Mesenchymal stem cell (in vitro differentiated cells and primary cell): Measurements from ENCODE around the gene HYDIN.
A peak's percentile ranks its signal among the peaks of the same experiment; 100 is the strongest.

Experiments
- DNase-seq: peaks from one replicate; pipeline ENCODE4 v3.0.0-alpha.2; 2013
- H2AFZ ChIP-seq: one replicate; pipeline ENCODE4 v1.6.1; 2013; ENCODE audit warnings: low read depth, mild to moderate bottlenecking, control low read depth, inconsistent platforms, low read length, moderate library complexity
- H2AK5ac ChIP-seq: 2 replicates; pipeline ENCODE4 v1.6.1; 2013; ENCODE audit warnings: low read length, moderate library complexity, mild to moderate bottlenecking, inconsistent platforms; ENCODE audit not compliant: severe bottlenecking
- H2BK120ac ChIP-seq: one replicate; pipeline ENCODE4 v1.6.1; 2013; ENCODE audit warnings: low read depth, mild to moderate bottlenecking, inconsistent platforms, low read length, moderate library complexity
- H2BK12ac ChIP-seq, 2 experiments: one replicate each; pipeline ENCODE4 v1.6.1; 2013; ENCODE audit warnings: inconsistent platforms in 2 of 2, low read length in 2 of 2, mild to moderate bottlenecking in 2 of 2, moderate library complexity in 2 of 2, control low read depth in 1 of 2
- H2BK15ac ChIP-seq: one replicate; pipeline ENCODE4 v1.6.1; 2013; ENCODE audit warnings: mild to moderate bottlenecking, low read depth, inconsistent platforms; ENCODE audit not compliant: poor library complexity, severe bottlenecking
- H2BK5ac ChIP-seq: 2 replicates; pipeline ENCODE4 v1.6.1; 2013; ENCODE audit warnings: low read depth, mild to moderate bottlenecking, low read length, control low read depth, inconsistent platforms; ENCODE audit not compliant: poor library complexity, severe bottlenecking
- H3K14ac ChIP-seq, 2 experiments: one replicate each; pipeline ENCODE4 v1.6.1; 2013; ENCODE audit warnings: inconsistent platforms in 2 of 2, low read length in 2 of 2, control low read depth in 1 of 2, mild to moderate bottlenecking in 1 of 2, moderate library complexity in 1 of 2
- H3K18ac ChIP-seq, 2 experiments: one replicate each; pipeline ENCODE4 v1.6.1; 2013; ENCODE audit warnings: inconsistent platforms in 2 of 2, low read length in 2 of 2, control low read depth in 1 of 2, low read depth in 1 of 2, mild to moderate bottlenecking in 1 of 2
- H3K23ac ChIP-seq, 2 experiments: one replicate each; pipeline ENCODE4 v1.6.1; 2013; ENCODE audit warnings: inconsistent platforms in 2 of 2, low read length in 2 of 2, mild to moderate bottlenecking in 2 of 2, moderate library complexity in 2 of 2, control low read depth in 1 of 2
- H3K27ac ChIP-seq: 2 replicates; pipeline ENCODE4 v1.5.1; 2013; ENCODE audit warnings: mild to moderate bottlenecking, moderate library complexity, low read length, control low read depth, inconsistent platforms; ENCODE audit not compliant: poor library complexity, severe bottlenecking
- H3K27me3 ChIP-seq, 2 experiments: 2 replicates each; pipeline versions ENCODE4 v1.6.1 to v1.7.0; 2013; ENCODE audit warnings: low read length in 2 of 2, mild to moderate bottlenecking in 2 of 2, moderate library complexity in 2 of 2, control low read depth in 1 of 2, inconsistent platforms in 1 of 2; ENCODE audit not compliant: control insufficient read depth in 1 of 2, insufficient read depth in 1 of 2
- H3K36me3 ChIP-seq, 2 experiments: 2 replicates each; pipeline versions ENCODE4 v1.6.1 to v1.7.0; 2013; ENCODE audit warnings: low read length in 2 of 2, control low read depth in 1 of 2, inconsistent platforms in 1 of 2, low read depth in 1 of 2, mild to moderate bottlenecking in 1 of 2; ENCODE audit not compliant: insufficient read depth in 2 of 2, control insufficient read depth in 1 of 2
- H3K4ac ChIP-seq, 2 experiments: one replicate each; pipeline ENCODE4 v1.6.1; 2013; ENCODE audit warnings: inconsistent platforms in 2 of 2, low read length in 2 of 2, mild to moderate bottlenecking in 2 of 2, moderate library complexity in 2 of 2, control low read depth in 1 of 2, low read depth in 1 of 2
- H3K4me1 ChIP-seq: 2 replicates; pipeline ENCODE4 v1.6.1; 2013; ENCODE audit warnings: low read depth, low read length, control low read depth; ENCODE audit not compliant: control insufficient read depth, insufficient read depth
- H3K4me2 ChIP-seq: 2 replicates; pipeline ENCODE4 v1.6.1; 2013; ENCODE audit warnings: low read length, mild to moderate bottlenecking, inconsistent platforms; ENCODE audit not compliant: poor library complexity, severe bottlenecking
- H3K4me3 ChIP-seq, 2 experiments: 2 replicates each; pipeline versions ENCODE4 v1.5.1 to v1.7.0; 2013; ENCODE audit warnings: low read length in 2 of 2, mild to moderate bottlenecking in 2 of 2, control low read depth in 1 of 2, low read depth in 1 of 2; ENCODE audit not compliant: insufficient read depth in 1 of 2
- H3K79me1 ChIP-seq: replicated peaks from 2 replicates; pipeline ENCODE4 v1.6.1; 2013; ENCODE audit warnings: mild to moderate bottlenecking, control low read depth, low read length, inconsistent platforms; ENCODE audit not compliant: poor library complexity, severe bottlenecking
- H3K9ac ChIP-seq: 2 replicates; pipeline ENCODE4 v1.7.0; 2013; ENCODE audit warnings: mild to moderate bottlenecking, low read length, moderate library complexity
- H3K9me3 ChIP-seq: 2 replicates; pipeline ENCODE4 v1.7.0; 2013; ENCODE audit warnings: mild to moderate bottlenecking, low read length; ENCODE audit not compliant: control insufficient read depth
- H4K8ac ChIP-seq: one replicate; pipeline ENCODE4 v1.6.1; 2013; ENCODE audit warnings: inconsistent platforms, mild to moderate bottlenecking, low read length, moderate library complexity
- H4K91ac ChIP-seq: one replicate; pipeline ENCODE4 v1.6.1; 2013; ENCODE audit warnings: mild to moderate bottlenecking, low read length, inconsistent platforms
- WGBS: methylation state at CpG from one replicate; pipeline ENCODE4 v1.1.7; 2013; ENCODE audit warnings: mixed read lengths; 5-methylcytosine and 5-hydroxymethylcytosine counted together

HYDIN gene

GRCh38 chr16:70784692-70785555, 445.6 kb downstream of the HYDIN start:
- Histone ChIP-seq H2BK15ac (no peak overlapping the region), H3K14ac (no peak overlapping the region), H3K18ac (no peak overlapping the region), H4K91ac (no peak overlapping the region), H4K8ac (no peak overlapping the region), H3K79me1 (peaks cover 33% of the 10 kb centered on the region), H3K4me2 (no peak overlapping the region), H2BK120ac (no peak overlapping the region), H2BK12ac (no peak overlapping the region), H3K27me3 (no peaks in the 10 kb centered on the region), H2AK5ac (no peak overlapping the region), H3K27ac (no peak overlapping the region), H3K4me3 (no peak overlapping the region), H3K9me3 (no peaks in the 10 kb centered on the region), H3K9ac (no peak overlapping the region), H2AFZ (no peak overlapping the region), H3K4me1 (peaks cover 14% of the 10 kb centered on the region), H3K4ac (no peak overlapping the region), H3K23ac (no peak overlapping the region), H2BK5ac (no peak overlapping the region), H3K36me3 (peaks cover 68% of the 10 kb centered on the region in 2 experiments)
- DNase-seq, result no peak
- WGBS, result 99% methylated on average over 20 of the region's 21 CpGs

- Histone ChIP-seq H3K4ac (no peak overlapping the region), H3K18ac (no peak overlapping the region), H2BK15ac (no peak overlapping the region), H3K27me3 (no peaks in the 10 kb centered on the region), H4K8ac (no peak overlapping the region), H3K36me3 (peaks cover 71 to 82% of the 10 kb centered on the region in 2 experiments), H3K14ac (no peak overlapping the region), H3K27ac (no peak overlapping the region), H2BK5ac (no peak overlapping the region), H2AFZ (no peak overlapping the region), H3K4me2 (no peak overlapping the region), H3K79me1 (peaks cover 25% of the 10 kb centered on the region), H3K9ac (no peak overlapping the region), H4K91ac (no peak overlapping the region), H2BK120ac (no peak overlapping the region), H2BK12ac (no peak overlapping the region), H3K23ac (no peak overlapping the region), H3K9me3 (no peaks in the 10 kb centered on the region), H3K4me3 (peak overlapping the region in 1 of 2 experiments; percentile 2), H2AK5ac (no peak overlapping the region), H3K4me1 (peaks cover 1% of the 10 kb centered on the region)
- 99% methylated on average over 3 of the region's 3 CpGs for WGBS
- no peak for DNase-seq
Observed at GRCh38 chr16:70782237-70782636, 448.3 kb downstream of the HYDIN start.

GRCh38 chr16:70781800-70782199, 448.7 kb downstream of the HYDIN start:
- WGBS, result 96% methylated on average over 14 of the region's 14 CpGs
- no peak overlapping the region for H3K18ac ChIP-seq
- no peak overlapping the region for H3K4me3 ChIP-seq
- no peak overlapping the region for H2AK5ac ChIP-seq
- no peaks in the 10 kb centered on the region for H3K9me3 ChIP-seq
- H3K4me2 ChIP-seq, result no peak overlapping the region
- no peak overlapping the region for H4K8ac ChIP-seq
- H3K23ac ChIP-seq, result no peak overlapping the region
- no peak overlapping the region for H2BK15ac ChIP-seq
- H2BK5ac ChIP-seq, result no peak overlapping the region
- peaks cover 1% of the 10 kb centered on the region for H3K4me1 ChIP-seq
- H3K9ac ChIP-seq, result no peak overlapping the region
- no peak overlapping the region for H2AFZ ChIP-seq
- H2BK120ac ChIP-seq, result no peak overlapping the region
- H4K91ac ChIP-seq, result no peak overlapping the region
- H3K79me1 ChIP-seq, result peaks cover 22% of the 10 kb centered on the region
- H2BK12ac ChIP-seq, result no peak overlapping the region
- peaks cover 67 to 85% of the 10 kb centered on the region in 2 experiments for H3K36me3 ChIP-seq
- H3K14ac ChIP-seq, result no peak overlapping the region
- H3K27me3 ChIP-seq, result no peaks in the 10 kb centered on the region
- no peak overlapping the region for H3K27ac ChIP-seq
- no peak overlapping the region for H3K4ac ChIP-seq
- no peak for DNase-seq

GRCh38 chr16:70780546-70780945, 450.0 kb downstream of the HYDIN start:
- Histone ChIP-seq H4K8ac (no peak overlapping the region), H2AFZ (no peak overlapping the region), H3K14ac (no peak overlapping the region), H3K9me3 (no peaks in the 10 kb centered on the region), H3K4me3 (no peak overlapping the region), H3K4me2 (no peak overlapping the region), H3K9ac (no peak overlapping the region), H2BK5ac (no peak overlapping the region), H4K91ac (no peak overlapping the region), H3K79me1 (peaks cover 9% of the 10 kb centered on the region), H3K27me3 (no peaks in the 10 kb centered on the region), H2BK12ac (no peak overlapping the region), H3K27ac (no peak overlapping the region), H3K18ac (no peak overlapping the region), H3K4me1 (peaks cover 1% of the 10 kb centered on the region), H3K4ac (no peak overlapping the region), H2BK120ac (no peak overlapping the region), H3K23ac (no peak overlapping the region), H3K36me3 (peaks cover 57 to 76% of the 10 kb centered on the region in 2 experiments), H2BK15ac (no peak overlapping the region), H2AK5ac (no peak overlapping the region)
- no peak for DNase-seq
- 95% methylated on average over 10 of the region's 10 CpGs for WGBS
